Measurements from ENCODE around the gene PCIF1.

Gene PCIF1

GRCh38 chr20:45934046-45934585 is 367 bp upstream of the PCIF1 start (continued):
- TF ChIP-seq ZNF398 (tag by site-specific recombination; IDR thresholded peaks at IDR 0.05) (peak; percentile 88), ZNF341 (tag by site-specific recombination; IDR thresholded peaks at IDR 0.05; ENCODE audit: low read depth) (peak; percentile 74), ZNF654 (tag by site-specific recombination; IDR thresholded peaks at IDR 0.05; ENCODE audit: low read depth) (no peak), ZNF10 (tag by site-specific recombination; IDR thresholded peaks at IDR 0.05) (no peak), ZBTB20 (tag by site-specific recombination; IDR thresholded peaks at IDR 0.05) (no peak), ZNF670 (tag by site-specific recombination; IDR thresholded peaks at IDR 0.05; ENCODE audit: low read depth) (no peak), ZBTB7A (tag by site-specific recombination; IDR thresholded peaks at IDR 0.05; ENCODE audit: low read depth) (peak; percentile 52; the same call in 1 of the 2 replicates), KLF9 (tag by site-specific recombination; IDR thresholded peaks at IDR 0.05; ENCODE audit: low read depth) (no peak), SALL2 (tag by site-specific recombination; IDR thresholded peaks at IDR 0.05; ENCODE audit: borderline replicate concordance) (no peak), ZNF302 (tag by site-specific recombination; IDR thresholded peaks at IDR 0.05; ENCODE audit: low read depth) (no peak), PRDM10 (tag by site-specific recombination; IDR thresholded peaks at IDR 0.05) (peak; percentile 56; the same call in 1 of the 2 replicates), ZNF211 (tag by site-specific recombination; IDR thresholded peaks at IDR 0.05; ENCODE audit: low read depth) (no peak), HIC1 (tag by site-specific recombination; IDR thresholded peaks at IDR 0.05) (no peak), ZSCAN18 (tag by site-specific recombination; IDR thresholded peaks at IDR 0.05) (no peak), IKZF3 (tag by site-specific recombination; IDR thresholded peaks at IDR 0.05) (no peak), ZNF335 (tag by site-specific recombination; conservative IDR thresholded peaks at IDR 0.05) (peak; percentile 96), ZNF777 (tag by site-specific recombination; IDR thresholded peaks at IDR 0.05; ENCODE audit: borderline replicate concordance) (peak; percentile 52; the same call in 1 of the 2 replicates)

All from HEK293 (cell line).